HepG2 (cell line): Measurements from ENCODE around the gene PROX1. TPM values are rescaled to one million over a fixed set of nuclear protein-coding genes. Genes with fewer than 3 reads are reported as not detected.

Experiments used
- ATAC-seq: fragments of 200-7000 bp; cut with Tn5 transposase; 3 replicates; pipeline ENCODE4 v1.9.1; 2020; ENCODE audit warnings: mild to moderate bottlenecking, moderate library complexity
- BruUV-seq: library from RNA; stranded (reverse); fragments of 400-500 nt; replicated peaks from 2 replicates; lab custom pipeline; 2021; lab: Mats Ljungman, UMichigan
- CTCF ChIA-PET: fragments of 300-600 bp; formaldehyde crosslinking; extraction: SDS; loops from one replicate; lab custom pipeline; 2021; ENCODE audit warnings: low total read pairs, inconsistent platforms, low intra/inter-chr PET ratio; lab: Yijun Ruan, JAX
- POLR2A ChIA-PET: fragments of 350-600 bp; sonication (Branson Sonifier 250); formaldehyde crosslinking; loops from one replicate; lab custom pipeline; 2020; ENCODE audit warnings: antibody characterized with exemption, inconsistent platforms; lab: Yijun Ruan, JAX
- DNase-seq: peaks from one replicate; pipeline ENCODE4 v3.0.0-alpha.2; 2015; ENCODE audit warnings: low spot score
- FAIRE-seq: peaks from 3 replicates; lab custom pipeline; 2011; peaks lifted over from hg19 to GRCh38; lab: Jason Lieb, UNC
- H2AFZ ChIP-seq: one replicate; pipeline ENCODE4 v1.6.1; 2011; ENCODE audit warnings: low read length, inconsistent platforms
- H3K27ac ChIP-seq: fragments of 300-600 bp; 3 replicates; pipeline ENCODE4 v1.8.0; 2011; ENCODE audit warnings: mixed run types, mild to moderate bottlenecking, mixed read lengths, low read length, inconsistent platforms; ENCODE audit not compliant: insufficient read depth; ENCODE audit errors: extremely low read length
- H3K27me3 ChIP-seq, 2 experiments: fragments of 200-600 bp in 1 of 2; 2 replicates in 1 of 2; 3 replicates in 1 of 2; pipeline versions ENCODE4 v1.6.0 to v1.8.0; 2011; ENCODE audit warnings: low read length in 2 of 2, mild to moderate bottlenecking in 2 of 2, moderate library complexity in 2 of 2, inconsistent platforms in 1 of 2; ENCODE audit not compliant: insufficient read depth in 2 of 2, control insufficient read depth in 1 of 2
- H3K36me3 ChIP-seq, 2 experiments: fragments of 200-600 bp in 1 of 2; replicated peaks in 1 of 2; 2 replicates in 1 of 2; 3 replicates in 1 of 2; pipeline versions ENCODE4 v1.5.1 to v1.8.0; 2011; ENCODE audit warnings: low read length in 2 of 2, inconsistent platforms in 1 of 2; ENCODE audit not compliant: insufficient read depth in 2 of 2, control insufficient read depth in 1 of 2
- H3K4me1 ChIP-seq: 2 replicates; pipeline ENCODE4 v1.5.1; 2012; ENCODE audit warnings: low read length, inconsistent platforms; ENCODE audit not compliant: insufficient read depth
- H3K4me2 ChIP-seq: 2 replicates; pipeline ENCODE4 v1.6.0; 2011; ENCODE audit warnings: low read depth, low read length, inconsistent platforms
- H3K4me3 ChIP-seq, 3 experiments: fragments of 200-600 bp in 1 of 3; sonication (generic), shearing (Covaris generic) in 1 of 3; replicated peaks in 1 of 3; 2 replicates each; pipeline ENCODE4 v1.5.1; 2011 to 2016; ENCODE audit warnings: low read length in 3 of 3, inconsistent platforms in 2 of 3, low read depth in 2 of 3, mild to moderate bottlenecking in 2 of 3, control low read depth in 1 of 3, mixed read lengths in 1 of 3; ENCODE audit not compliant: insufficient read depth in 1 of 3
- H3K79me2 ChIP-seq: one replicate; pipeline ENCODE4 v1.6.1; 2011; ENCODE audit warnings: low read length, inconsistent platforms; ENCODE audit not compliant: insufficient read depth
- H3K9ac ChIP-seq: 2 replicates; pipeline ENCODE4 v1.6.0; 2011; ENCODE audit warnings: mild to moderate bottlenecking, low read depth, low read length, inconsistent platforms; ENCODE audit not compliant: insufficient read depth
- H3K9me3 ChIP-seq: 2 replicates; pipeline ENCODE4 v1.5.1; 2012; ENCODE audit warnings: mild to moderate bottlenecking, low read length
- H4K20me1 ChIP-seq: 2 replicates; pipeline ENCODE4 v1.6.0; 2011; ENCODE audit warnings: inconsistent platforms, mild to moderate bottlenecking, low read length, moderate library complexity; ENCODE audit not compliant: insufficient read depth
- AGO2 ChIP-seq: fragments of 200-400 bp; formaldehyde crosslinking; optimal IDR thresholded peaks from 2 replicates; pipeline ENCODE3; 2017; ENCODE audit warnings: mild to moderate bottlenecking, low read depth, low read length, moderate library complexity
- NFRKB ChIP-seq: fragments of 450-650 bp; IDR thresholded peaks from 2 replicates; pipeline ENCODE4 v1.6.1; 2017
- POLR2G ChIP-seq: fragments of 200-400 bp; formaldehyde crosslinking; IDR thresholded peaks from 2 replicates; pipeline ENCODE4 v1.6.1; 2018; ENCODE audit warnings: mild to moderate bottlenecking, low read depth, low read length, moderate library complexity
- RBFOX2 ChIP-seq: fragments of 200-400 bp; formaldehyde crosslinking; IDR thresholded peaks from 2 replicates; pipeline ENCODE4 v1.6.1; 2017; ENCODE audit warnings: low read depth, mild to moderate bottlenecking, low read length
- RBM22 ChIP-seq: fragments of 200-400 bp; formaldehyde crosslinking; optimal IDR thresholded peaks from 2 replicates; pipeline ENCODE3; 2017; ENCODE audit warnings: mild to moderate bottlenecking, low read length, moderate library complexity
- ZNF782 ChIP-seq: sonication (generic); formaldehyde crosslinking; IDR thresholded peaks from 2 replicates; pipeline ENCODE4 v1.4.0; 2020; ENCODE audit warnings: missing genetic modification reagents, mild to moderate bottlenecking, borderline replicate concordance
- WGBS: methylation state at CpG from one replicate; pipeline ENCODE4 v1.1.6; 2017; ENCODE audit warnings: low lambda C conversion rate; 5-methylcytosine and 5-hydroxymethylcytosine counted together
- in situ Hi-C: cut with HindIII; loops from 2 replicates; pipeline ENCODE4 v1.10.0; 2017; ENCODE audit warnings: low pct_unique_long_range_greater_than_20kb; ENCODE audit not compliant: extremely low pct_ligation_motif_present
- intact Hi-C: fragments of 100-400 bp; cut with micrococcal nuclease; formaldehyde crosslinking; loops from one replicate; pipeline ENCODE4 v1.10.0; 2022; ENCODE audit not compliant: unreplicated experiment
- polyA plus RNA-seq, 8 experiments: library from polyadenylated mRNA; depleted of rRNA in 3 of 8; stranded (reverse) in 7 of 8; unstranded in 1 of 8; fragments of >200 nt; fragmentation: Illumina TruSeq in 4 of 8; extraction: Trizol in 4 of 8; gene quantifications; 2 replicates each; pipeline versions ENCODE4 v1.2.1 to v1.2.3, GENCODE V29; 2011 to 2016; ENCODE audit warnings: low read depth in 4 of 8, missing spikeins in 1 of 8, mixed read lengths in 1 of 8; ENCODE audit not compliant: insufficient read depth in 1 of 8
- total RNA-seq, 5 experiments: library from RNA; depleted of rRNA; stranded (reverse); fragments of >200 nt; fragmentation: Illumina TruSeq; extraction: Trizol; gene quantifications; 2 replicates each; pipeline ENCODE4 v1.2.3, GENCODE V29; 2016; ENCODE audit warnings: low read depth in 1 of 5

Gene PROX1
- total and polyA plus RNA-seq, 2 of the 13 experiments (the other 11 are each of a cell fraction or from before 2014, with no cell fraction given), result 12.3 to 30.2 TPM

GRCh38 chr1:214017191-214017982 lies 29.6 kb downstream of the PROX1 start:
- no peak overlapping the region for H2AFZ ChIP-seq
- H3K27ac ChIP-seq, result no peak overlapping the region
- H4K20me1 ChIP-seq, result no peaks in the 10 kb centered on the region
- no TSS peak for BruUV-seq
- WGBS, result 97% methylated on average over 11 of the region's 11 CpGs
- no peaks in the 10 kb centered on the region for H3K27me3 ChIP-seq
- FAIRE-seq (no peak), ATAC-seq (no peak), DNase-seq (no peak)
- H3K4me3 ChIP-seq, result no peak overlapping the region
- intact Hi-C loops, result no loop called here
- no peak overlapping the region for H3K4me2 ChIP-seq
- H3K79me2 ChIP-seq, result peaks cover 40% of the 10 kb centered on the region
- H3K9me3 ChIP-seq, result no peaks in the 10 kb centered on the region
- in situ Hi-C loops, result loop anchor here (25.0 kb wide), 1 partner anchor 95 kb away; no protein-coding TSS in a partner anchor
- POLR2A ChIA-PET, result interaction anchor here (1.7 kb wide), 1 partner anchor 34 kb away, joined by 5 read pairs; no protein-coding TSS in a partner anchor
- no peak overlapping the region for H3K9ac ChIP-seq
- peaks cover 30 to 98% of the 10 kb centered on the region in 2 experiments for H3K36me3 ChIP-seq
- H3K4me1 ChIP-seq, result peaks cover 54% of the 10 kb centered on the region
- TF ChIP-seq NFRKB (no peak), AGO2 (peak; percentile 22), RBFOX2 (peak; percentile 17), POLR2G (peak; percentile 39; the same call in 1 of the 2 replicates)
- CTCF ChIA-PET, result no interaction called here

DNA sequence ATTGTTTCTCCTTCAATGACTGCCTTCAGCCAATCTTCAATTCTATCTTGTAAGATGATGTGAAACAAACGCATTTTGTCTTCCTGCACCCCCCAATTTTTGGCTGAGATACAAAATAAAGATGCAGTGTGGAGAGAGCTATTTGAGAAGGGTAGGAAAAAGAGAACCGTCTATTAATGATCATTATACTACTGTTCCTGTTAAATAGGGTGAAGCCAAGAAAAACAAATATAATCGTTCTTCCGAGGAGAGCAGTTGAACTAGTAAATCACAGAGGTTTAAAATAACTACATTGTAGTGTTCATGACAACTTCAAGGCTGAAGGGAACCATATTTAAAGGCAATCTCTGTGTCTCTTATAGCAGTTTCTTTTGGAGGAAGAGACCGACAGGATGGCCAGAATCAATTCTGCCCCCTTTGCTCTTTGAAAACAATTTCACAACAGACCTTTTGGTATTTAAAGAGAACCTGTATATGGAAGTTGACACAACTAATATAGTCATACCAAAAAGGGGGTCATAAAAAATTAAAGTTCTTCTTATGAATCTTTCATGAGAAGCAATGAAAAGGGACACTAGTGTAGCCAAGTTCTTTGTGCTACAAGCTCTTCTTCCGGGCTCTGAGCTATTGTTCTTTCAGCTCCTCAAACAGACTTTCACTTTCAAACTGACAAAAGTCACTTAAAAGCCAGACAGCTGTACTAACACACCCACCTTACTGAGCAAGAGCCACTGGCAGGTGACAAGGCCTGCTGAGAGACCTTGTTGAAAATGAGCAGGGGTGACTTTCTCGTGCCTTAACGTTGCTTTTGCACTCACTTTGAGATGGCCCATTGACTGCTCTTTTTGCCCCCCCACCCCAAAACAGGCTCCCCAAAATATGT lies 30.9 kb downstream of the PROX1 start:
- Histone ChIP-seq H2AFZ (no peak overlapping the region), H3K27ac (no peak overlapping the region), H3K9me3 (no peaks in the 10 kb centered on the region), H3K4me2 (no peak overlapping the region), H3K9ac (no peak overlapping the region), H3K79me2 (peaks cover 45% of the 10 kb centered on the region), H3K36me3 (peaks cover 24 to 98% of the 10 kb centered on the region in 2 experiments), H3K4me1 (peaks cover 66% of the 10 kb centered on the region), H3K4me3 (no peak overlapping the region), H3K27me3 (no peaks in the 10 kb centered on the region), H4K20me1 (no peaks in the 10 kb centered on the region)
- TF ChIP-seq ZNF782 (CRISPR knock-in tag) (no peak), RBFOX2 (0 out of 2 replicates have a peak, but pooled peaks have one; percentile 15), RBM22 (peak; percentile 50)
- DNase-seq, result no peak
- TSS peak; percentile 1 for BruUV-seq
- CTCF ChIA-PET, result no interaction called here
- intact Hi-C loops (no loop called here), in situ Hi-C loops (loop anchor here (25.0 kb wide), 1 partner anchor 94 kb away; no protein-coding TSS in a partner anchor)
- 94% methylated on average over 8 of the region's 8 CpGs for WGBS
- no peak for ATAC-seq
- POLR2A ChIA-PET, result interaction anchor here (0.7 kb wide), 1 partner anchor 32 kb away, joined by 4 read pairs; no protein-coding TSS in a partner anchor
- no peak for FAIRE-seq
